Measurements from ENCODE around the gene FAM47B. TPM values are rescaled to one million over a fixed set of nuclear protein-coding genes. Genes with fewer than 3 reads are reported as not detected.

Gene FAM47B
- polyA plus RNA-seq, 1 of the 3 experiments (the other 2 are of a cell fraction), result not detected

DNA sequence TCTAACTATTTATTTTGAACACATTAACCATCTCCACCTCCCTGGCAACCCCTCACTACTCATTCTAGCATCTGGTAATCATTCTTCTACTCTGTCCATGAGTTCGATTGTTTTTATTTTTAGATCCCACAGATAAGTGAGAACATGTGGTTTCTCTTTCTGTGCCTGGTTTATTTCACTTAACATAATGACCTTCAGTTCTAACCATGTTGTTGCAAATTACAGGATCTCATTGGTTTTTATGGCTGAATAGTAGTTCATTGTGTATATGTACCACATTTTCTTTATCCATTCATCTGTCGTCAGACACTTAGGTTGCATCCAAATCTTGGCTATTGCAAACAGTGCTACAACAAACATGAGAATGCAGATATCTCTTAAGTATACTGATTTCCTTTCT lies 33.4 kb upstream of the FAM47B start (continued):
- TF ChIP-seq, protein P1, sequence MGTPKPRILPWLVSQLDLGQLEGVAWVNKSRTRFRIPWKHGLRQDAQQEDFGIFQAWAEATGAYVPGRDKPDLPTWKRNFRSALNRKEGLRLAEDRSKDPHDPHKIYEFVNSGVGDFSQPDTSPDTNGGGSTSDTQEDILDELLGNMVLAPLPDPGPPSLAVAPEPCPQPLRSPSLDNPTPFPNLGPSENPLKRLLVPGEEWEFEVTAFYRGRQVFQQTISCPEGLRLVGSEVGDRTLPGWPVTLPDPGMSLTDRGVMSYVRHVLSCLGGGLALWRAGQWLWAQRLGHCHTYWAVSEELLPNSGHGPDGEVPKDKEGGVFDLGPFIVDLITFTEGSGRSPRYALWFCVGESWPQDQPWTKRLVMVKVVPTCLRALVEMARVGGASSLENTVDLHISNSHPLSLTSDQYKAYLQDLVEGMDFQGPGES (IDR thresholded peaks at IDR 0.05; ENCODE audit: low read depth, low read length), result no peak

- Histone ChIP-seq H3K9ac (no peak overlapping the region), H3K4me2 (no peak overlapping the region), H2AFZ (ENCODE audit: low read depth) (no peak overlapping the region), H3K4me3 (ENCODE audit: low read depth in 2 of 2, low read length in 1 of 2) (no peak overlapping the region), H4K20me1 (ENCODE audit: insufficient read depth) (no peaks in the 10 kb centered on the region), H3K27ac (ENCODE audit: low read depth in 2 of 2, low read length in 1 of 2) (no peak overlapping the region), H3K4me1 (ENCODE audit: control insufficient read depth in 1 of 2, insufficient read depth in 2 of 2, low read depth in 1 of 2, low read length in 1 of 2) (no peaks in the 10 kb centered on the region), H3K9me2 (no peaks in the 10 kb centered on the region), H3F3A (replicated peaks; ENCODE audit: insufficient read depth) (no peaks in the 10 kb centered on the region), H3K79me2 (ENCODE audit: insufficient read depth) (no peaks in the 10 kb centered on the region), H3K36me3 (replicated peaks in 1 of 2; ENCODE audit: control insufficient read depth in 1 of 2, insufficient read depth in 2 of 2, low read length in 1 of 2) (no peaks in the 10 kb centered on the region), H3K27me3 (ENCODE audit: insufficient read depth) (peaks cover 9% of the 10 kb centered on the region; the same call in 1 of the 2 replicates), H3K9me3 (no peaks in the 10 kb centered on the region)
- 11% methylated on average over 3 of the region's 3 CpGs for WGBS (ENCODE audit: low lambda C conversion rate)
- ChIA-PET CTCF (no interaction called here), POLR2A (no interaction called here)
- no peak for DNase-seq
- TF ChIP-seq, protein P2, sequence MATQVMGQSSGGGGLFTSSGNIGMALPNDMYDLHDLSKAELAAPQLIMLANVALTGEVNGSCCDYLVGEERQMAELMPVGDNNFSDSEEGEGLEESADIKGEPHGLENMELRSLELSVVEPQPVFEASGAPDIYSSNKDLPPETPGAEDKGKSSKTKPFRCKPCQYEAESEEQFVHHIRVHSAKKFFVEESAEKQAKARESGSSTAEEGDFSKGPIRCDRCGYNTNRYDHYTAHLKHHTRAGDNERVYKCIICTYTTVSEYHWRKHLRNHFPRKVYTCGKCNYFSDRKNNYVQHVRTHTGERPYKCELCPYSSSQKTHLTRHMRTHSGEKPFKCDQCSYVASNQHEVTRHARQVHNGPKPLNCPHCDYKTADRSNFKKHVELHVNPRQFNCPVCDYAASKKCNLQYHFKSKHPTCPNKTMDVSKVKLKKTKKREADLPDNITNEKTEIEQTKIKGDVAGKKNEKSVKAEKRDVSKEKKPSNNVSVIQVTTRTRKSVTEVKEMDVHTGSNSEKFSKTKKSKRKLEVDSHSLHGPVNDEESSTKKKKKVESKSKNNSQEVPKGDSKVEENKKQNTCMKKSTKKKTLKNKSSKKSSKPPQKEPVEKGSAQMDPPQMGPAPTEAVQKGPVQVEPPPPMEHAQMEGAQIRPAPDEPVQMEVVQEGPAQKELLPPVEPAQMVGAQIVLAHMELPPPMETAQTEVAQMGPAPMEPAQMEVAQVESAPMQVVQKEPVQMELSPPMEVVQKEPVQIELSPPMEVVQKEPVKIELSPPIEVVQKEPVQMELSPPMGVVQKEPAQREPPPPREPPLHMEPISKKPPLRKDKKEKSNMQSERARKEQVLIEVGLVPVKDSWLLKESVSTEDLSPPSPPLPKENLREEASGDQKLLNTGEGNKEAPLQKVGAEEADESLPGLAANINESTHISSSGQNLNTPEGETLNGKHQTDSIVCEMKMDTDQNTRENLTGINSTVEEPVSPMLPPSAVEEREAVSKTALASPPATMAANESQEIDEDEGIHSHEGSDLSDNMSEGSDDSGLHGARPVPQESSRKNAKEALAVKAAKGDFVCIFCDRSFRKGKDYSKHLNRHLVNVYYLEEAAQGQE (IDR thresholded peaks at IDR 0.05; ENCODE audit: low read depth, low read length), result no peak
- TF ChIP-seq RCOR1 (IDR thresholded peaks at IDR 0.05; ENCODE audit: low read length), result no peak
- TF ChIP-seq GABPA (IDR thresholded peaks at IDR 0.05; ENCODE audit: low read depth), result no peak
- no peak for TF ChIP-seq RFX5 (IDR thresholded peaks at IDR 0.05; ENCODE audit: low read length)
- TF ChIP-seq NRF1 (IDR thresholded peaks at IDR 0.05; ENCODE audit: low read depth, low read length), result no peak
- no peak for TF ChIP-seq RAD21 (IDR thresholded peaks at IDR 0.05; ENCODE audit: low read length)
- TF ChIP-seq PBX3 (IDR thresholded peaks at IDR 0.05), result no peak
- TF ChIP-seq, protein P1 (IDR thresholded peaks at IDR 0.05; ENCODE audit: low read depth, low read length), result no peak
- no peak for TF ChIP-seq ELF1 (IDR thresholded peaks at IDR 0.05)
- no peak for TF ChIP-seq MEF2A (IDR thresholded peaks at IDR 0.05; ENCODE audit: borderline replicate concordance, low read depth)
- TF ChIP-seq EP300 (IDR thresholded peaks at IDR 0.05; ENCODE audit: borderline replicate concordance in 1 of 2, low read depth in 1 of 2, low read length in 1 of 2), result no peak
- no peak for TF ChIP-seq FOXM1 (IDR thresholded peaks at IDR 0.05; ENCODE audit: low read depth)
- TF ChIP-seq FOSL2 (IDR thresholded peaks at IDR 0.05; ENCODE audit: borderline replicate concordance, low read depth), result no peak
- TF ChIP-seq, protein P3, sequence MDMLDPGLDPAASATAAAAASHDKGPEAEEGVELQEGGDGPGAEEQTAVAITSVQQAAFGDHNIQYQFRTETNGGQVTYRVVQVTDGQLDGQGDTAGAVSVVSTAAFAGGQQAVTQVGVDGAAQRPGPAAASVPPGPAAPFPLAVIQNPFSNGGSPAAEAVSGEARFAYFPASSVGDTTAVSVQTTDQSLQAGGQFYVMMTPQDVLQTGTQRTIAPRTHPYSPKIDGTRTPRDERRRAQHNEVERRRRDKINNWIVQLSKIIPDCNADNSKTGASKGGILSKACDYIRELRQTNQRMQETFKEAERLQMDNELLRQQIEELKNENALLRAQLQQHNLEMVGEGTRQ (IDR thresholded peaks at IDR 0.05; ENCODE audit: borderline replicate concordance, low read depth, low read length), result no peak
- TF ChIP-seq, protein P4, sequence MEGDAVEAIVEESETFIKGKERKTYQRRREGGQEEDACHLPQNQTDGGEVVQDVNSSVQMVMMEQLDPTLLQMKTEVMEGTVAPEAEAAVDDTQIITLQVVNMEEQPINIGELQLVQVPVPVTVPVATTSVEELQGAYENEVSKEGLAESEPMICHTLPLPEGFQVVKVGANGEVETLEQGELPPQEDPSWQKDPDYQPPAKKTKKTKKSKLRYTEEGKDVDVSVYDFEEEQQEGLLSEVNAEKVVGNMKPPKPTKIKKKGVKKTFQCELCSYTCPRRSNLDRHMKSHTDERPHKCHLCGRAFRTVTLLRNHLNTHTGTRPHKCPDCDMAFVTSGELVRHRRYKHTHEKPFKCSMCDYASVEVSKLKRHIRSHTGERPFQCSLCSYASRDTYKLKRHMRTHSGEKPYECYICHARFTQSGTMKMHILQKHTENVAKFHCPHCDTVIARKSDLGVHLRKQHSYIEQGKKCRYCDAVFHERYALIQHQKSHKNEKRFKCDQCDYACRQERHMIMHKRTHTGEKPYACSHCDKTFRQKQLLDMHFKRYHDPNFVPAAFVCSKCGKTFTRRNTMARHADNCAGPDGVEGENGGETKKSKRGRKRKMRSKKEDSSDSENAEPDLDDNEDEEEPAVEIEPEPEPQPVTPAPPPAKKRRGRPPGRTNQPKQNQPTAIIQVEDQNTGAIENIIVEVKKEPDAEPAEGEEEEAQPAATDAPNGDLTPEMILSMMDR (IDR thresholded peaks at IDR 0.05), result no peak
- TF ChIP-seq JUND (IDR thresholded peaks at IDR 0.05), result no peak
- TF ChIP-seq FOXJ3 (CRISPR knock-in tag; IDR thresholded peaks at IDR 0.05), result no peak
- TF ChIP-seq, protein P5, sequence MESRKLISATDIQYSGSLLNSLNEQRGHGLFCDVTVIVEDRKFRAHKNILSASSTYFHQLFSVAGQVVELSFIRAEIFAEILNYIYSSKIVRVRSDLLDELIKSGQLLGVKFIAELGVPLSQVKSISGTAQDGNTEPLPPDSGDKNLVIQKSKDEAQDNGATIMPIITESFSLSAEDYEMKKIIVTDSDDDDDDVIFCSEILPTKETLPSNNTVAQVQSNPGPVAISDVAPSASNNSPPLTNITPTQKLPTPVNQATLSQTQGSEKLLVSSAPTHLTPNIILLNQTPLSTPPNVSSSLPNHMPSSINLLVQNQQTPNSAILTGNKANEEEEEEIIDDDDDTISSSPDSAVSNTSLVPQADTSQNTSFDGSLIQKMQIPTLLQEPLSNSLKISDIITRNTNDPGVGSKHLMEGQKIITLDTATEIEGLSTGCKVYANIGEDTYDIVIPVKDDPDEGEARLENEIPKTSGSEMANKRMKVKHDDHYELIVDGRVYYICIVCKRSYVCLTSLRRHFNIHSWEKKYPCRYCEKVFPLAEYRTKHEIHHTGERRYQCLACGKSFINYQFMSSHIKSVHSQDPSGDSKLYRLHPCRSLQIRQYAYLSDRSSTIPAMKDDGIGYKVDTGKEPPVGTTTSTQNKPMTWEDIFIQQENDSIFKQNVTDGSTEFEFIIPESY (IDR thresholded peaks at IDR 0.05; ENCODE audit: borderline replicate concordance, low read depth), result no peak
Observed at GRCh38 chrX:34915463-34916225, 27.0 kb upstream of the FAM47B start.

Measured in SK-N-SH (cell line).